GM12801 (cell line): ENCODE results near the gene TSPAN18.

Source experiments
- CTCF ChIP-seq: IDR thresholded peaks from one replicate; pipeline ENCODE4 v1.5.1; 2011; ENCODE audit warnings: control low read depth; ENCODE audit not compliant: insufficient read length; ENCODE audit errors: extremely low read depth

TSPAN18 gene

GRCh38 chr11:44775985-44776446 lies 49.3 kb downstream of the TSPAN18 start:
- no peak for TF ChIP-seq CTCF

- TF ChIP-seq CTCF = no peak
These were observed 49.9 kb downstream of the TSPAN18 start for GRCh38 chr11:44776551-44777208.

GRCh38 chr11:44777209-44778194 lies 50.7 kb downstream of the TSPAN18 start:
- TF ChIP-seq CTCF = no peak

- TF ChIP-seq CTCF = no peak
These were observed 51.7 kb downstream of the TSPAN18 start for GRCh38 chr11:44778195-44779100.

- TF ChIP-seq CTCF = no peak
These were observed 53.2 kb downstream of the TSPAN18 start for GRCh38 chr11:44779736-44780520.

- TF ChIP-seq CTCF = no peak
These were observed 54.3 kb downstream of the TSPAN18 start for GRCh38 chr11:44780940-44781631.
